ENCODE measurements around the gene CLDND1. TPM values are rescaled to one million over a fixed set of nuclear protein-coding genes. Genes with fewer than 3 reads are reported as not detected.

CLDND1 gene
- total and polyA plus RNA-seq, 2 of the 4 experiments (the other 2 are of a cell fraction), result 75.8 to 78.3 TPM

DNA sequence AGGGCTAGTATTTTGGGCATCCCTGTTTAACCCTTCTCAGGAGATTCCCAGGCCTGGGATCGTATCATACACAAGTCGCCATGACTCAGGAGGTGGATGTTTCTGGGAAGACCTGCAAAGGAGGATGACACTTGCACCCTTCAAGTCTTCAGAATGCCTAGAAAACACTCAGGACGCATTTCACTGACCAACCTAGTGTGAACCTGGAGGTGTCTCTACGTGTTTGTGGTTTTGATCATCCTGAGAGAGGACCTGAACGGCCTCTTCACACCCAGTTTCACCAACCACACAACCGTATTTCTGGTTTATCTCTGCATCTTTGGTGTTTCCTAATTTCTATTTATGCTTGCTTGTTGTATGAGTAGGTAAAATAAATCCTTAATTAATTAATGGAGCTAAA, 2.8 kb upstream of the CLDND1 start:
- Histone ChIP-seq H3K9me1 (ENCODE audit: insufficient read depth, low read length) (no peaks in the 10 kb centered on the region), H4K91ac (ENCODE audit: insufficient read depth, low read depth, low read length) (no peak overlapping the region), H3K18ac (ENCODE audit: low read depth, low read length) (no peak overlapping the region), H3K56ac (ENCODE audit: extremely low read depth, insufficient read depth, low read length) (no peak overlapping the region), H4K20me1 (ENCODE audit: insufficient read depth, low read length) (no peaks in the 10 kb centered on the region), H3K4me1 (ENCODE audit: control insufficient read depth, insufficient read depth, low read length) (no peaks in the 10 kb centered on the region), H3K4ac (ENCODE audit: low read depth, low read length) (no peak overlapping the region), H2BK20ac (ENCODE audit: low read depth, low read length) (no peak overlapping the region), H3K9me3 (ENCODE audit: control insufficient read depth, insufficient read depth, low read length) (no peaks in the 10 kb centered on the region), H2BK120ac (ENCODE audit: low read depth, low read length) (no peak overlapping the region), H2BK5ac (ENCODE audit: low read depth, low read length, poor library complexity, severe bottlenecking) (no peak overlapping the region), H3K27me3 (ENCODE audit: control insufficient read depth, insufficient read depth, low read length) (no peaks in the 10 kb centered on the region; the same call in 1 of the 2 replicates), H3K79me1 (ENCODE audit: low read depth in 1 of 2, low read length in 2 of 2) (peaks cover 14 to 15% of the 10 kb centered on the region in 2 experiments), H3K27ac (ENCODE audit: insufficient read depth, low read length) (no peak overlapping the region), H4K5ac (ENCODE audit: low read depth, low read length) (no peak overlapping the region), H3K9ac (ENCODE audit: low read depth, low read length) (no peak overlapping the region), H2AK9ac (replicated peaks; ENCODE audit: low read depth, low read length, poor library complexity) (no peak overlapping the region), H2BK15ac (ENCODE audit: low read depth, low read length) (no peak overlapping the region), H2AK5ac (ENCODE audit: low read depth, low read length) (no peak overlapping the region), H2AFZ (replicated peaks; ENCODE audit: low read length, poor library complexity) (peak overlapping the region; percentile 13), H3K14ac (replicated peaks; ENCODE audit: low read depth, low read length) (no peak overlapping the region), H4K8ac (ENCODE audit: low read depth in 2 of 2, low read length in 2 of 2) (no peak overlapping the region), H3K4me3 (ENCODE audit: insufficient read depth, low read depth, low read length) (no peak overlapping the region), H3K23ac (ENCODE audit: low read depth, low read length) (no peak overlapping the region), H3K4me2 (ENCODE audit: low read depth, low read length) (no peak overlapping the region), H3K36me3 (ENCODE audit: control insufficient read depth, insufficient read depth, low read length) (no peaks in the 10 kb centered on the region)
- in situ Hi-C loops (cut with MboI; ENCODE audit: low sequenced_read_pairs) (no loop called here), dilution Hi-C loops (cut with HindIII; ENCODE audit: low sequenced_read_pairs, unreplicated experiment) (no loop called here), intact Hi-C loops (cut with micrococcal nuclease) (no loop called here)
- WGBS, 2 experiments (ENCODE audit: extremely low coverage in 2 of 2, insufficient read length in 1 of 2), result no CpG with 5 or more reads among the region's 6 CpGs
- BruUV-seq (replicated peaks), result no TSS peak
- ATAC-seq (ENCODE audit: low read depth) (no peak), DNase-seq (no peak)
- no peak for TF ChIP-seq MAZ (IDR thresholded peaks at IDR 0.05; ENCODE audit: borderline replicate concordance, low read depth, low read length)
- TF ChIP-seq MXI1 (IDR thresholded peaks at IDR 0.05; ENCODE audit: borderline replicate concordance, low read depth, low read length), result no peak
- TF ChIP-seq MAFK (IDR thresholded peaks at IDR 0.05; ENCODE audit: low read depth, low read length), result no peak
- ChIA-PET CTCF (no interaction called here), POLR2A (ENCODE audit: unreplicated experiment) (no interaction called here)

Measured in IMR-90 (cell line).